GM12878 (cell line): Measurements from ENCODE around the gene SORBS1. TPM values are rescaled to one million over a fixed set of nuclear protein-coding genes. Genes with fewer than 3 reads are reported as not detected.

ENCODE experiments used
- ATAC-seq: fragments of 200-7000 bp; cut with Tn5 transposase; 3 replicates; pipeline ENCODE4 v1.9.1; 2020; ENCODE audit warnings: mild to moderate bottlenecking, moderate library complexity
- BruUV-seq: library from RNA; stranded (reverse); fragments of 400-500 nt; replicated peaks from 2 replicates; lab custom pipeline; 2021; lab: Mats Ljungman, UMichigan
- CTCF ChIA-PET: fragments of 300-600 bp; sonication (Branson Sonifier 250); formaldehyde crosslinking; extraction: SDS; loops from one replicate; lab custom pipeline; 2021; ENCODE audit warnings: inconsistent platforms; lab: Yijun Ruan, JAX
- POLR2A ChIA-PET: fragments of 350-600 bp; formaldehyde crosslinking; extraction: SDS; loops from one replicate; lab custom pipeline; 2021; ENCODE audit warnings: inconsistent platforms; lab: Charles Lee
- RAD21 ChIA-PET: fragments of 300-600 bp; sonication (Branson Sonifier 250); formaldehyde crosslinking; loops from one replicate; lab custom pipeline; 2023; ENCODE audit warnings: antibody characterized with exemption; ENCODE audit not compliant: unreplicated experiment; lab: Charles Lee
- SMC1A ChIA-PET: fragments of 300-600 bp; sonication (Branson Sonifier 250); formaldehyde crosslinking; loops from one replicate; lab custom pipeline; 2023; ENCODE audit not compliant: unreplicated experiment, uncharacterized antibody; lab: Charles Lee
- DNase-seq: peaks from one replicate; pipeline ENCODE4 v3.0.0-alpha.2; 2011; ENCODE audit warnings: low read depth, low spot score
- FAIRE-seq: peaks from 3 replicates; lab custom pipeline; 2011; peaks lifted over from hg19 to GRCh38; lab: Jason Lieb, UNC
- H2AFZ ChIP-seq: 2 replicates; pipeline ENCODE4 v1.6.0; 2011; ENCODE audit warnings: low read depth, low read length, control low read depth; ENCODE audit not compliant: control insufficient read depth
- H3K27ac ChIP-seq: 2 replicates; pipeline ENCODE4 v1.5.1; 2011; ENCODE audit warnings: control low read depth; ENCODE audit not compliant: control insufficient read depth, insufficient read depth
- H3K27me3 ChIP-seq, 2 experiments: replicated peaks in 1 of 2; 2 replicates each; pipeline versions ENCODE4 v1.6.0 to v1.6.1; 2011; ENCODE audit warnings: low read length in 1 of 2; ENCODE audit not compliant: control insufficient read depth in 2 of 2, insufficient read depth in 2 of 2
- H3K36me3 ChIP-seq, 2 experiments: 2 replicates each; pipeline ENCODE4 v1.5.1; 2011; ENCODE audit warnings: low read length in 1 of 2; ENCODE audit not compliant: control insufficient read depth in 2 of 2, insufficient read depth in 2 of 2
- H3K4me1 ChIP-seq: 2 replicates; pipeline ENCODE4 v1.6.1; 2011; ENCODE audit warnings: mild to moderate bottlenecking, low read length, moderate library complexity, mixed read lengths; ENCODE audit not compliant: control insufficient read depth, insufficient read depth
- H3K4me2 ChIP-seq: 2 replicates; pipeline ENCODE4 v1.6.0; 2011; ENCODE audit warnings: control low read depth; ENCODE audit not compliant: control insufficient read depth, insufficient read depth
- H3K4me3 ChIP-seq: fragments of 200-600 bp; sonication (generic); 2 replicates; pipeline ENCODE4 v1.5.1; 2016
- H3K79me2 ChIP-seq: 2 replicates; pipeline ENCODE4 v1.6.0; 2011; ENCODE audit warnings: low read length; ENCODE audit not compliant: control insufficient read depth, insufficient read depth
- H3K9ac ChIP-seq: 2 replicates; pipeline ENCODE4 v1.8.0; 2011; ENCODE audit warnings: low read length, control low read depth, mixed read lengths; ENCODE audit not compliant: control insufficient read depth, insufficient read depth
- H3K9me3 ChIP-seq: replicated peaks from 3 replicates; pipeline ENCODE4 v1.5.1; 2011; ENCODE audit warnings: mild to moderate bottlenecking, low read length; ENCODE audit not compliant: control insufficient read depth, insufficient read depth
- H4K20me1 ChIP-seq: 2 replicates; pipeline ENCODE4 v1.6.0; 2011; ENCODE audit not compliant: control insufficient read depth, insufficient read depth
- ATF7 ChIP-seq: fragments of 450-650 bp; IDR thresholded peaks from 2 replicates; pipeline ENCODE4 v1.6.1; 2016; ENCODE audit warnings: low read depth, mild to moderate bottlenecking
- BCLAF1 ChIP-seq: fragments of 450-650 bp; IDR thresholded peaks from 2 replicates; pipeline ENCODE4 v1.6.1; 2017; ENCODE audit warnings: antibody characterized with exemption, mild to moderate bottlenecking, moderate library complexity
- E4F1 ChIP-seq: fragments of 450-650 bp; IDR thresholded peaks from 2 replicates; pipeline ENCODE4 v1.6.1; 2018; ENCODE audit warnings: borderline replicate concordance, mild to moderate bottlenecking; ENCODE audit not compliant: partially characterized antibody
- EGR1 ChIP-seq, 2 experiments: IDR thresholded peaks; 1 replicate in 1 of 2; 2 replicates in 1 of 2; pipeline ENCODE4 v1.6.1; 2011 to 2012; ENCODE audit warnings: low read depth in 2 of 2, low read length in 2 of 2, borderline replicate concordance in 1 of 2, mild to moderate bottlenecking in 1 of 2, moderate library complexity in 1 of 2
- NKRF ChIP-seq: fragments of 450-650 bp; conservative IDR thresholded peaks from 2 replicates; pipeline ENCODE4 v1.6.1; 2017; ENCODE audit warnings: mild to moderate bottlenecking, moderate library complexity
- NR2F1 ChIP-seq: fragments of 450-650 bp; conservative IDR thresholded peaks from 2 replicates; pipeline ENCODE4 v1.6.1; 2017; ENCODE audit warnings: mild to moderate bottlenecking
- PML ChIP-seq: IDR thresholded peaks from 2 replicates; pipeline ENCODE4 v1.6.1; 2012; ENCODE audit warnings: low read length, inconsistent platforms
- SMAD1 ChIP-seq: fragments of 450-650 bp; IDR thresholded peaks from 2 replicates; pipeline ENCODE4 v1.6.1; 2018; ENCODE audit warnings: mild to moderate bottlenecking, low read depth; ENCODE audit not compliant: partially characterized antibody
- SUZ12 ChIP-seq: fragments of 200-600 bp; sonication (generic); IDR thresholded peaks from one replicate; pipeline ENCODE4 v1.6.1; 2018; ENCODE audit warnings: antibody characterized with exemption, mild to moderate bottlenecking; ENCODE audit not compliant: unreplicated experiment
- WRNIP1 ChIP-seq: IDR thresholded peaks from 2 replicates; pipeline ENCODE4 v1.6.1; 2011; ENCODE audit warnings: low read depth, low read length, improper control_type of control experiment, borderline replicate concordance
- ZNF207 ChIP-seq: fragments of 450-650 bp; IDR thresholded peaks from 2 replicates; pipeline ENCODE4 v1.6.1; 2014; ENCODE audit warnings: antibody characterized with exemption, mild to moderate bottlenecking, borderline replicate concordance
- WGBS: methylation state at CpG from one replicate; pipeline ENCODE4 v1.1.6; 2016; ENCODE audit warnings: low lambda C conversion rate; ENCODE audit not compliant: insufficient replicate concordance, insufficient coverage; ENCODE audit errors: missing lambda C conversion rate; 5-methylcytosine and 5-hydroxymethylcytosine counted together
- in situ Hi-C: fragments of 300-500 bp; cut with MboI; formaldehyde crosslinking; loops from 9 replicates; pipeline ENCODE4 v1.14.3; 2018; ENCODE audit warnings: mixed read lengths
- intact Hi-C: fragments of 100-400 bp; cut with micrococcal nuclease; formaldehyde crosslinking; loops from one replicate; pipeline ENCODE4 v1.14.2; 2022; ENCODE audit not compliant: unreplicated experiment
- polyA plus RNA-seq, 11 experiments: library from polyadenylated mRNA; depleted of rRNA in 4 of 11; unstranded in 6 of 11; stranded (reverse) in 5 of 11; fragments of >200 nt; fragmentation: Nextera tagmentation in 4 of 11; fragmentation: Illumina TruSeq in 1 of 11; extraction: Ambion mirVana in 4 of 11; extraction: Trizol in 1 of 11; gene quantifications; 1 replicate in 1 of 11; 2 replicates in 10 of 11; pipeline versions ENCODE4 v1.2.1 to v1.2.3, GENCODE V29; 2011 to 2016; ENCODE audit warnings: inconsistent platforms in 2 of 11, missing spikeins in 2 of 11, low read depth in 1 of 11
- total RNA-seq, 4 experiments: library from RNA; depleted of rRNA in 3 of 4; stranded (reverse); fragments of >200 nt in 3 of 4; fragmentation: Illumina TruSeq in 1 of 4; extraction: Trizol in 1 of 4; gene quantifications; 2 replicates each; pipeline versions ENCODE4 v1.2.1 to v1.2.3, GENCODE V29; 2013 to 2021

Gene SORBS1
- total and polyA plus RNA-seq, 10 of the 15 experiments (the other 5 are each of a cell fraction or from before 2014, with no cell fraction given): 0.13 to 0.75 (median 0.39) TPM

- TF ChIP-seq BCLAF1: no peak
Observed at GRCh38 chr10:95435548-95436279, 125.5 kb downstream of the SORBS1 start (continued).

- Histone ChIP-seq H3K27me3 (0 out of 4 replicates have a peak, but pooled peaks cover 0 to 3% of the 10 kb centered on the region in 2 experiments), H2AFZ (no peak overlapping the region), H4K20me1 (no peaks in the 10 kb centered on the region), H3K9me3 (no peaks in the 10 kb centered on the region), H3K4me1 (peaks cover 7% of the 10 kb centered on the region), H3K79me2 (no peaks in the 10 kb centered on the region), H3K9ac (no peak overlapping the region), H3K36me3 (no peaks in the 10 kb centered on the region), H3K4me3 (no peak overlapping the region), H3K4me2 (no peak overlapping the region), H3K27ac (no peak overlapping the region)
- no peak for DNase-seq
- ChIA-PET SMC1A (interaction anchor here (0.8 to 1.0 kb wide), 2 partner anchors 12 to 22 kb away, joined by 3 to 4 read pairs; no protein-coding TSS in a partner anchor), POLR2A (interaction anchor here (0.6 kb wide), 1 partner anchor 142 kb away, joined by 3 read pairs; no protein-coding TSS in a partner anchor), RAD21 (no interaction called here), CTCF (interaction anchor here (1.0 to 6.9 kb wide), 3 partner anchors 8 to 59 kb away, joined by 3 to 147 read pairs (median 126); no protein-coding TSS in a partner anchor)
- 93% methylated on average over 9 of the region's 9 CpGs for WGBS
- BruUV-seq: no TSS peak
- in situ Hi-C loops: no loop called here
- TF ChIP-seq NR2F1 (no peak), WRNIP1 (no peak), ZNF207 (no peak), SMAD1 (no peak), ATF7 (no peak), NKRF (no peak), EGR1 (IDR thresholded peaks at IDR 0.05; ENCODE audit: borderline replicate concordance in 1 of 2, low read depth in 2 of 2, low read length in 2 of 2) (no peak), PML (no peak), E4F1 (no peak), SUZ12 (no peak)
- intact Hi-C loops: loop anchor here (5.0 kb wide), 1 partner anchor 62 kb away; no protein-coding TSS in a partner anchor
- FAIRE-seq: no peak
- ATAC-seq: no peak
Observed at GRCh38 chr10:95434583-95434982, 126.6 kb downstream of the SORBS1 start.
